Nephron (organoid): ENCODE results near the gene TESK2.

Experiments
- H3K27ac Mint-ChIP-seq, 3 experiments: 2 replicates each; pipeline ENCODE4 v1.8.0; 2020; ENCODE audit warnings: mixed read lengths in 3 of 3, mild to moderate bottlenecking in 2 of 3, moderate library complexity in 1 of 3
- H3K27me3 Mint-ChIP-seq: 2 replicates; pipeline ENCODE4 v1.8.0; 2021; ENCODE audit warnings: low read depth, mild to moderate bottlenecking, moderate library complexity, mixed read lengths
- H3K36me3 Mint-ChIP-seq: 2 replicates; pipeline ENCODE4 v1.8.0; 2020; ENCODE audit warnings: low read depth, mixed read lengths
- H3K4me1 Mint-ChIP-seq: 2 replicates; pipeline ENCODE4 v1.8.0; 2020; ENCODE audit warnings: mixed read lengths
- H3K4me3 Mint-ChIP-seq, 3 experiments: 2 replicates each; pipeline ENCODE4 v1.8.0; 2020; ENCODE audit warnings: mild to moderate bottlenecking in 3 of 3, mixed read lengths in 3 of 3, moderate library complexity in 2 of 3
- H3K9me3 Mint-ChIP-seq: 2 replicates; pipeline ENCODE4 v1.8.0; 2020; ENCODE audit warnings: mixed read lengths
- TF ChIP-seq, protein P1 (sequence below), 3 experiments: fragments of 200-600 bp; sonication (generic); IDR thresholded peaks; one replicate each; pipeline ENCODE4 v1.5.0; 2021; ENCODE audit warnings: antibody characterized with exemption in 3 of 3; ENCODE audit not compliant: unreplicated experiment in 3 of 3

The TESK2 gene

DNA sequence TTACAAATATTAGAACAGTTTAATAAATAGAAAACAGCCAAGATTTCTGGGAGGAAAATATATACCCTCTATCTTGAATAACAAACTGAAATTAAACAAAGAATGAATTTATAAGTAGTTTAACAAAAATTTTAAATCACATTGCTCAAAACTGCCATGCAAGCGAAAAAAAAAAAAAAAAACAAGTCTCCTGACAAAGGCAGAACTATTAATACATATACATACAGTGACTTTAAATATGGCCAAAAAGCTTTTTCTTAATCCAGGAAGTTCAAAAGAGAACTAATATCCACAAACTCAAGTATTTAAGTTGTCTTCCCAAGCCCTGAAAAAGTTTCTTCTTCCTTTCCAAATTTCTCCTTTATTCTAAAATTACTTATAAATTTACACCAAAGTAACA, 87.2 kb downstream of the TESK2 start:
- TF ChIP-seq, protein P1, sequence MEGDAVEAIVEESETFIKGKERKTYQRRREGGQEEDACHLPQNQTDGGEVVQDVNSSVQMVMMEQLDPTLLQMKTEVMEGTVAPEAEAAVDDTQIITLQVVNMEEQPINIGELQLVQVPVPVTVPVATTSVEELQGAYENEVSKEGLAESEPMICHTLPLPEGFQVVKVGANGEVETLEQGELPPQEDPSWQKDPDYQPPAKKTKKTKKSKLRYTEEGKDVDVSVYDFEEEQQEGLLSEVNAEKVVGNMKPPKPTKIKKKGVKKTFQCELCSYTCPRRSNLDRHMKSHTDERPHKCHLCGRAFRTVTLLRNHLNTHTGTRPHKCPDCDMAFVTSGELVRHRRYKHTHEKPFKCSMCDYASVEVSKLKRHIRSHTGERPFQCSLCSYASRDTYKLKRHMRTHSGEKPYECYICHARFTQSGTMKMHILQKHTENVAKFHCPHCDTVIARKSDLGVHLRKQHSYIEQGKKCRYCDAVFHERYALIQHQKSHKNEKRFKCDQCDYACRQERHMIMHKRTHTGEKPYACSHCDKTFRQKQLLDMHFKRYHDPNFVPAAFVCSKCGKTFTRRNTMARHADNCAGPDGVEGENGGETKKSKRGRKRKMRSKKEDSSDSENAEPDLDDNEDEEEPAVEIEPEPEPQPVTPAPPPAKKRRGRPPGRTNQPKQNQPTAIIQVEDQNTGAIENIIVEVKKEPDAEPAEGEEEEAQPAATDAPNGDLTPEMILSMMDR (IDR thresholded peaks at IDR 0.05; ENCODE audit: unreplicated experiment in 3 of 3): no peak
- Mint-ChIP-seq H3K36me3 (no peaks in the 10 kb centered on the region), H3K27me3 (no peaks in the 10 kb centered on the region), H3K4me1 (no peaks in the 10 kb centered on the region), H3K9me3 (no peaks in the 10 kb centered on the region), H3K27ac (no peak overlapping the region), H3K4me3 (no peak overlapping the region)

DNA sequence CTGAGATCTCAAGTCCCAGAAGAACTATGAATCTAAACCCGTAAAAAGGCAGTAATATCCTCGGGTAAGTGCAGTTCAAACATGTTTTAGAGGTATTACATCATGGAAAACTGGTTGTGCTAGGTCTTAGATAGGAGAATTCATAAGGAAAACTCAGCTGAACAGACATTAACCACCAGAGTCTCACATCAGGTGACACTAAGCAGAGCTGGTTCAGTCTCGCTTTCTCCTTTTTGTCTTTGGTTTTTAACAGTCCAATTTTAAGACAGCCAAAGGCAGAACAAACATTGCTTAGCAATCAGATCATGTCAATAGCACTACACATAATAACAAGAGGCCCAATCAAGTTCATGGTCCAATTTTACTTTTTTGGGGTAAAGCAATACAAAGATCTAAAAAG, 87.7 kb downstream of the TESK2 start:
- no peaks in the 10 kb centered on the region for H3K27me3 Mint-ChIP-seq

DNA sequence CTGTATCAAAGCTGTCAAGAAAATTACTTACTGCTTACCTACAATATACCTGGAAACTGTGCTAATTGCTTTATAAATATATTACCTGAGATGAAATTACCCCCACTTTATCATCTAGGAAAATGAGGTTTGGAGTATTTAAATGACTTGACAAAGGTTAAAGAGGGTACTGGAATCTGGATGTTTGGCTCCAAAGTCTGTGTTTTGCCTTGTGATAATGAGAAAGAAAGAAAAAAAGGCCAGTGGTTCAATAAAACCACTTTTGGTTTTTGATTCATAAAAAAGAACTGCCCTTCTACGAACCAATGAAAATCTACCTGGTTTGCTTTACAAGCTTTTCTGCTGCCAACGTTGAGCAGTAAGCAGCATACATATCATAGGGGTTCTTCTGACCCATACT, 89.4 kb downstream of the TESK2 start:
- no peak overlapping the region for H3K4me3 Mint-ChIP-seq
- TF ChIP-seq, protein P1 (IDR thresholded peaks at IDR 0.05; ENCODE audit: unreplicated experiment in 3 of 3): no peak
- H3K27me3 Mint-ChIP-seq: no peaks in the 10 kb centered on the region
- H3K9me3 Mint-ChIP-seq: no peaks in the 10 kb centered on the region
- H3K27ac Mint-ChIP-seq: no peak overlapping the region
- no peaks in the 10 kb centered on the region for H3K36me3 Mint-ChIP-seq
- H3K4me1 Mint-ChIP-seq: no peaks in the 10 kb centered on the region

More for the DNA sequence above, 87.7 kb downstream of the TESK2 start:
- Mint-ChIP-seq H3K4me1 (no peaks in the 10 kb centered on the region), H3K4me3 (no peak overlapping the region), H3K36me3 (no peaks in the 10 kb centered on the region), H3K9me3 (no peaks in the 10 kb centered on the region), H3K27ac (no peak overlapping the region)
- TF ChIP-seq, protein P1 (IDR thresholded peaks at IDR 0.05; ENCODE audit: unreplicated experiment in 3 of 3): no peak

DNA sequence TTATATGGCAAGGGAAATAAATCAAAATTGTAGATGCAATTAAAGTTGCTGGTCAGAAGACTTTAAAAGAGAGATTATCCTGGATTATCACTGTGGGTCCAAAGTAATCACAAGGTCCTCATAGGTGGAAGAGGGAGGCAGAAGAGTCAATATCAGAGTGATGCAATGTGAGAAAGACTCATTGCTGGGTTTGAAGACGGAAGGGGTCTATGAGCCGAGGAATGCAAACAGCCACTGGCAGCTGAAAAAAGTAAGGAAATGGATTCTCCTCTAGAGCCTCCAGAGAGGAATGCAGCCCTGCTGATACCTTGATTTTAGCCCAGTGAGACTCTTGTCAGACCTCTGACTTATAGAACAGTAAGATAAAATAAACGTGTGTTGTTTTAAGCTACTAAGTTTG, 90.9 kb downstream of the TESK2 start:
- no peaks in the 10 kb centered on the region for H3K9me3 Mint-ChIP-seq

DNA sequence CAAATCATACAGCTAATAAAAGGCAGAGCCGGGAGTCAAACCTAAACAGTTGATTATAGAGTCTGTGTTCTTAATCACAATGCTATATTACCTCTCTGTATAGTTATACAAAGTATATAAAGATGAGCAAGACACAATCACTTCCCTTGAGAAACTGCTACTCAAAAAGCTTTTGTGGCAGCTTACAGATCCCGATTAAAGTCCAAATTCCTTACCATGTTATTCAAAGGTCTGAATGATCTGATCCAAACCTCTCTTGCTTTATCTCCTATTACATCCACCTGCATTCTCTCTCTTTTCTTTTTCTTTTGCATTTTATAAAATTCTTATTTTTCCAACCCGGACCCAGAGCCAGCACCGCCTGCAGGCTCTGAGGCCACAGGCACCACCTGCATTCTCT, 93.7 kb downstream of the TESK2 start:
- no peak overlapping the region for H3K27ac Mint-ChIP-seq

More for the DNA sequence above, 90.9 kb downstream of the TESK2 start:
- Mint-ChIP-seq H3K4me3 (no peak overlapping the region), H3K27me3 (no peaks in the 10 kb centered on the region), H3K36me3 (no peaks in the 10 kb centered on the region), H3K4me1 (no peaks in the 10 kb centered on the region), H3K27ac (no peak overlapping the region)
- TF ChIP-seq, protein P1 (IDR thresholded peaks at IDR 0.05; ENCODE audit: unreplicated experiment in 3 of 3): no peak

DNA sequence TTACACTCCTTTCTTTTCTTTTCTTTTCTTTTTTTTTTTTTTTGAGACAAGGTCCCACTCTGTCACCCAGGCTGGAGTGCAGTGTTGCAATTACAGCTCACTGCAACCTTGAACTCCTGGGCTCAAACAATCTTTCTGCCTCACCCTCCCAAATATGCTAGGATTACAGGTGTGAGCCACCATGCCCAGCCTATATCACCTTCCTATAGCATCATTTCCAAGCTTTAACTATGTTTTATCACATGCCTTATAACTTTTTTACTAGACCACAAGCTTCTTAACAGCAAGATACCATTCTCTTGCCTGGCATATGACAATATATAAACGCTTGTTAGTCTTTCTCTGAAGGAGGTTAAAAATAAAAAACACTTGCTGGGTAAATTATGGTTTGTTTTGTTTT, 95.4 kb downstream of the TESK2 start:
- no peak overlapping the region for H3K4me3 Mint-ChIP-seq
- peaks cover 4% of the 10 kb centered on the region for H3K4me1 Mint-ChIP-seq

More for the DNA sequence above, 93.7 kb downstream of the TESK2 start:
- H3K27me3 Mint-ChIP-seq: no peaks in the 10 kb centered on the region
- no peaks in the 10 kb centered on the region for H3K4me1 Mint-ChIP-seq
- H3K4me3 Mint-ChIP-seq: no peak overlapping the region
- TF ChIP-seq, protein P1 (IDR thresholded peaks at IDR 0.05; ENCODE audit: unreplicated experiment in 3 of 3): no peak
- H3K36me3 Mint-ChIP-seq: no peaks in the 10 kb centered on the region
- H3K9me3 Mint-ChIP-seq: no peaks in the 10 kb centered on the region

More for the DNA sequence above, 95.4 kb downstream of the TESK2 start:
- TF ChIP-seq, protein P1 (IDR thresholded peaks at IDR 0.05; ENCODE audit: unreplicated experiment in 3 of 3): no peak
- Mint-ChIP-seq H3K9me3 (no peaks in the 10 kb centered on the region), H3K27ac (no peak overlapping the region), H3K36me3 (no peaks in the 10 kb centered on the region), H3K27me3 (no peaks in the 10 kb centered on the region)
